ENCODE measurements around the gene CALB2. TPM values are rescaled to one million over a fixed set of nuclear protein-coding genes. Genes with fewer than 3 reads are reported as not detected.

CALB2 gene
- total and polyA plus RNA-seq, 2 experiments from 2014 or later, result 2.4 to 4.2 TPM

GRCh38 chr16:71383054-71383773, 24.7 kb downstream of the CALB2 start (continued):
- TF ChIP-seq, protein P1, sequence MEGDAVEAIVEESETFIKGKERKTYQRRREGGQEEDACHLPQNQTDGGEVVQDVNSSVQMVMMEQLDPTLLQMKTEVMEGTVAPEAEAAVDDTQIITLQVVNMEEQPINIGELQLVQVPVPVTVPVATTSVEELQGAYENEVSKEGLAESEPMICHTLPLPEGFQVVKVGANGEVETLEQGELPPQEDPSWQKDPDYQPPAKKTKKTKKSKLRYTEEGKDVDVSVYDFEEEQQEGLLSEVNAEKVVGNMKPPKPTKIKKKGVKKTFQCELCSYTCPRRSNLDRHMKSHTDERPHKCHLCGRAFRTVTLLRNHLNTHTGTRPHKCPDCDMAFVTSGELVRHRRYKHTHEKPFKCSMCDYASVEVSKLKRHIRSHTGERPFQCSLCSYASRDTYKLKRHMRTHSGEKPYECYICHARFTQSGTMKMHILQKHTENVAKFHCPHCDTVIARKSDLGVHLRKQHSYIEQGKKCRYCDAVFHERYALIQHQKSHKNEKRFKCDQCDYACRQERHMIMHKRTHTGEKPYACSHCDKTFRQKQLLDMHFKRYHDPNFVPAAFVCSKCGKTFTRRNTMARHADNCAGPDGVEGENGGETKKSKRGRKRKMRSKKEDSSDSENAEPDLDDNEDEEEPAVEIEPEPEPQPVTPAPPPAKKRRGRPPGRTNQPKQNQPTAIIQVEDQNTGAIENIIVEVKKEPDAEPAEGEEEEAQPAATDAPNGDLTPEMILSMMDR (conservative IDR thresholded peaks at IDR 0.05; ENCODE audit: low read depth in 2 of 2), result no peak
- TF ChIP-seq EZH2 (IDR thresholded peaks at IDR 0.05; ENCODE audit: low read depth, unreplicated experiment) (no peak), CREB1 (CRISPR knock-in tag; IDR thresholded peaks at IDR 0.05; ENCODE audit: low read depth) (no peak), POLR2AphosphoS5 (IDR thresholded peaks at IDR 0.05; ENCODE audit: low read depth) (no peak)

DNA sequence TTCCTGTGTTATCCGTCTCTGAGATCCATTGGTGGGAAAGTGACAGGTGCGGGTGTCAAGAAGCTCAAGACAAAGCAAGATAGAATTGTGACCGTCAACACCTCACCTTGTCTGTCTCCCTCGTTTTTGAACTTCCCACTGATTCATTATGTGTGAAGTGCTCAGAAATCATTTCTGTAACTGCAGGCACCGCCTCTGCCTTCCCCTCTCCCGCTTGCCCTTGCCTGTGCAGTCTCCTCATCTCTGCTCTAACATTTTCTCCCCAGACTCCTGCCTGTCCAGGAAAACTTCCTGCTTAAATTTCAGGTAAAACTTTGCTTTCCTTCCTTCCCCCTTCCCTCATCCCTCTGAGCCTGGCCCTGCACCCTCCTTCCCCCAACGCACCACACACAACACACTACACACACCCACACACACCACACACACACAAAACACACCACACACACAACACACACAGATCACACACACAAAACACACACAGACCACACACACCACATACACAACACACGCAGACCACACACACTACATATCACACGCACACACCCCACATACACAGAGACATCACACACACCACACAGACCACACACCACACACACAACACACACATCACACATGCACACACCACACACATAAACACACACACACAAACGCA, 25.7 kb downstream of the CALB2 start:
- no peak overlapping the region for H3K4me3 Mint-ChIP-seq
- H3K27me3 Mint-ChIP-seq (ENCODE audit: insufficient read depth, low read depth, poor library complexity), result peaks cover 5% of the 10 kb centered on the region
- no peak for TF ChIP-seq ZNF331 (CRISPR knock-in tag; IDR thresholded peaks at IDR 0.05; ENCODE audit: low read depth)
- TF ChIP-seq NANOG (IDR thresholded peaks at IDR 0.05; ENCODE audit: borderline replicate concordance), result no peak
- TF ChIP-seq EZH2 (IDR thresholded peaks at IDR 0.05; ENCODE audit: low read depth, unreplicated experiment), result no peak
- TF ChIP-seq, protein P2, sequence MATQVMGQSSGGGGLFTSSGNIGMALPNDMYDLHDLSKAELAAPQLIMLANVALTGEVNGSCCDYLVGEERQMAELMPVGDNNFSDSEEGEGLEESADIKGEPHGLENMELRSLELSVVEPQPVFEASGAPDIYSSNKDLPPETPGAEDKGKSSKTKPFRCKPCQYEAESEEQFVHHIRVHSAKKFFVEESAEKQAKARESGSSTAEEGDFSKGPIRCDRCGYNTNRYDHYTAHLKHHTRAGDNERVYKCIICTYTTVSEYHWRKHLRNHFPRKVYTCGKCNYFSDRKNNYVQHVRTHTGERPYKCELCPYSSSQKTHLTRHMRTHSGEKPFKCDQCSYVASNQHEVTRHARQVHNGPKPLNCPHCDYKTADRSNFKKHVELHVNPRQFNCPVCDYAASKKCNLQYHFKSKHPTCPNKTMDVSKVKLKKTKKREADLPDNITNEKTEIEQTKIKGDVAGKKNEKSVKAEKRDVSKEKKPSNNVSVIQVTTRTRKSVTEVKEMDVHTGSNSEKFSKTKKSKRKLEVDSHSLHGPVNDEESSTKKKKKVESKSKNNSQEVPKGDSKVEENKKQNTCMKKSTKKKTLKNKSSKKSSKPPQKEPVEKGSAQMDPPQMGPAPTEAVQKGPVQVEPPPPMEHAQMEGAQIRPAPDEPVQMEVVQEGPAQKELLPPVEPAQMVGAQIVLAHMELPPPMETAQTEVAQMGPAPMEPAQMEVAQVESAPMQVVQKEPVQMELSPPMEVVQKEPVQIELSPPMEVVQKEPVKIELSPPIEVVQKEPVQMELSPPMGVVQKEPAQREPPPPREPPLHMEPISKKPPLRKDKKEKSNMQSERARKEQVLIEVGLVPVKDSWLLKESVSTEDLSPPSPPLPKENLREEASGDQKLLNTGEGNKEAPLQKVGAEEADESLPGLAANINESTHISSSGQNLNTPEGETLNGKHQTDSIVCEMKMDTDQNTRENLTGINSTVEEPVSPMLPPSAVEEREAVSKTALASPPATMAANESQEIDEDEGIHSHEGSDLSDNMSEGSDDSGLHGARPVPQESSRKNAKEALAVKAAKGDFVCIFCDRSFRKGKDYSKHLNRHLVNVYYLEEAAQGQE (IDR thresholded peaks at IDR 0.05; ENCODE audit: unreplicated experiment), result no peak
- no peak for TF ChIP-seq EZH2phosphoT487 (IDR thresholded peaks at IDR 0.05; ENCODE audit: unreplicated experiment)
- no peak for TF ChIP-seq POLR2AphosphoS5 (IDR thresholded peaks at IDR 0.05; ENCODE audit: low read depth)
- TF ChIP-seq, protein P3, sequence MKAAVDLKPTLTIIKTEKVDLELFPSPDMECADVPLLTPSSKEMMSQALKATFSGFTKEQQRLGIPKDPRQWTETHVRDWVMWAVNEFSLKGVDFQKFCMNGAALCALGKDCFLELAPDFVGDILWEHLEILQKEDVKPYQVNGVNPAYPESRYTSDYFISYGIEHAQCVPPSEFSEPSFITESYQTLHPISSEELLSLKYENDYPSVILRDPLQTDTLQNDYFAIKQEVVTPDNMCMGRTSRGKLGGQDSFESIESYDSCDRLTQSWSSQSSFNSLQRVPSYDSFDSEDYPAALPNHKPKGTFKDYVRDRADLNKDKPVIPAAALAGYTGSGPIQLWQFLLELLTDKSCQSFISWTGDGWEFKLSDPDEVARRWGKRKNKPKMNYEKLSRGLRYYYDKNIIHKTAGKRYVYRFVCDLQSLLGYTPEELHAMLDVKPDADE (IDR thresholded peaks at IDR 0.05), result no peak
- TF ChIP-seq, protein P1 (conservative IDR thresholded peaks at IDR 0.05; ENCODE audit: low read depth in 2 of 2), result no peak
- TF ChIP-seq CREB1 (CRISPR knock-in tag; IDR thresholded peaks at IDR 0.05; ENCODE audit: low read depth), result no peak
- TF ChIP-seq STAT1 (IDR thresholded peaks at IDR 0.05; ENCODE audit: unreplicated experiment), result no peak

More for the DNA sequence above, 25.7 kb downstream of the CALB2 start:
- peaks cover 34% of the 10 kb centered on the region for H3K4me1 Mint-ChIP-seq
- Histone ChIP-seq H3F3A (replicated peaks; ENCODE audit: low read depth) (no peaks in the 10 kb centered on the region), H3K27me3 (ENCODE audit: insufficient read depth) (no peaks in the 10 kb centered on the region), H3K4me2 (no peak overlapping the region), H3K9me2 (ENCODE audit: insufficient read depth) (no peaks in the 10 kb centered on the region), H3K4me1 (ENCODE audit: insufficient read depth) (peaks cover 42% of the 10 kb centered on the region), H2AFZ (no peak overlapping the region), H3K4me3 (no peak overlapping the region), H4K20me1 (replicated peaks; ENCODE audit: insufficient read depth) (no peaks in the 10 kb centered on the region), H3K36me3 (ENCODE audit: insufficient read depth) (no peaks in the 10 kb centered on the region), H3K79me2 (replicated peaks; ENCODE audit: insufficient read depth) (no peaks in the 10 kb centered on the region), H3K27ac (ENCODE audit: low read depth) (no peak overlapping the region)
- no peak for DNase-seq (ENCODE audit: low spot score)
- no peaks in the 10 kb centered on the region for H3K9me3 Mint-ChIP-seq
- H3K27ac Mint-ChIP-seq, result no peak overlapping the region; the same call in 1 of the 2 replicates
- H3K36me3 Mint-ChIP-seq (ENCODE audit: low read depth), result no peaks in the 10 kb centered on the region
- no peak for ATAC-seq
